BJ (cell line): ENCODE measurements around the gene KLHDC10. TPM values are rescaled to one million over a fixed set of nuclear protein-coding genes. Genes with fewer than 3 reads are reported as not detected.
A peak's percentile ranks its signal among the peaks of the same experiment; 100 is the strongest.

Experiments
- CTCF ChIA-PET: fragments of 350-600 bp; formaldehyde crosslinking; extraction: SDS; loops from one replicate; lab custom pipeline; 2021; ENCODE audit warnings: antibody characterized with exemption, inconsistent platforms; lab: Yijun Ruan, JAX
- POLR2A ChIA-PET: fragments of 300-600 bp; sonication (Branson Sonifier 250); formaldehyde crosslinking; extraction: SDS; loops from one replicate; lab custom pipeline; 2021; ENCODE audit warnings: antibody characterized with exemption; lab: Charles Lee
- DNase-seq: peaks from one replicate; pipeline ENCODE4 v3.0.0-alpha.2; 2011; ENCODE audit warnings: low read depth
- H3K27me3 ChIP-seq: 2 replicates; pipeline ENCODE4 v1.6.0; 2011; ENCODE audit warnings: low read length; ENCODE audit not compliant: control insufficient read depth, insufficient read depth
- H3K36me3 ChIP-seq: 2 replicates; pipeline ENCODE4 v1.5.1; 2011; ENCODE audit warnings: low read length; ENCODE audit not compliant: control insufficient read depth, insufficient read depth
- H3K4me3 ChIP-seq: 2 replicates; pipeline ENCODE4 v1.5.1; 2011; ENCODE audit warnings: low read depth, mild to moderate bottlenecking, control low read depth, low read length
- polyA minus RNA-seq: library from RNA; depleted of rRNA, polyadenylated mRNA; stranded (reverse); fragments of >200 nt; gene quantifications from 2 replicates; pipeline ENCODE4 v1.2.3, GENCODE V29; 2011; rRNA and poly(A)+ RNA removed
- polyA plus RNA-seq: library from polyadenylated mRNA; depleted of rRNA; stranded (reverse); fragments of >200 nt; gene quantifications from 2 replicates; pipeline ENCODE4 v1.2.3, GENCODE V29; 2011; rRNA removed
- TF ChIP-seq, protein P1 (sequence below): IDR thresholded peaks from 2 replicates; pipeline ENCODE4 v1.5.1; 2011; ENCODE audit warnings: low read depth, mild to moderate bottlenecking, control low read depth, inconsistent platforms, low read length, moderate library complexity; ENCODE audit not compliant: insufficient read depth

Gene KLHDC10, protein sequence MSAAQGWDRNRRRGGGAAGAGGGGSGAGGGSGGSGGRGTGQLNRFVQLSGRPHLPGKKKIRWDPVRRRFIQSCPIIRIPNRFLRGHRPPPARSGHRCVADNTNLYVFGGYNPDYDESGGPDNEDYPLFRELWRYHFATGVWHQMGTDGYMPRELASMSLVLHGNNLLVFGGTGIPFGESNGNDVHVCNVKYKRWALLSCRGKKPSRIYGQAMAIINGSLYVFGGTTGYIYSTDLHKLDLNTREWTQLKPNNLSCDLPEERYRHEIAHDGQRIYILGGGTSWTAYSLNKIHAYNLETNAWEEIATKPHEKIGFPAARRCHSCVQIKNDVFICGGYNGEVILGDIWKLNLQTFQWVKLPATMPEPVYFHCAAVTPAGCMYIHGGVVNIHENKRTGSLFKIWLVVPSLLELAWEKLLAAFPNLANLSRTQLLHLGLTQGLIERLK
- polyA plus RNA-seq: 15.9 and 23.4 TPM in 2 replicates
- polyA minus RNA-seq: 14.8 and 19.7 TPM in 2 replicates

- H3K27me3 ChIP-seq: no peaks in the 10 kb centered on the region
- ChIA-PET POLR2A (interaction anchor here (0.9 kb wide), 1 partner anchor 140 kb away, joined by 3 read pairs; no protein-coding TSS in a partner anchor), CTCF (interaction anchor here (0.6 to 4.9 kb wide), 6 partner anchors 9 to 688 kb away, joined by 3 to 35 read pairs (median 4); no protein-coding TSS in a partner anchor)
- DNase-seq: peak; percentile 93
- peak within 1 kb of the TSS; percentile 84 for H3K4me3 ChIP-seq
- H3K36me3 ChIP-seq: no peaks in the 10 kb centered on the region
- TF ChIP-seq, protein P1, sequence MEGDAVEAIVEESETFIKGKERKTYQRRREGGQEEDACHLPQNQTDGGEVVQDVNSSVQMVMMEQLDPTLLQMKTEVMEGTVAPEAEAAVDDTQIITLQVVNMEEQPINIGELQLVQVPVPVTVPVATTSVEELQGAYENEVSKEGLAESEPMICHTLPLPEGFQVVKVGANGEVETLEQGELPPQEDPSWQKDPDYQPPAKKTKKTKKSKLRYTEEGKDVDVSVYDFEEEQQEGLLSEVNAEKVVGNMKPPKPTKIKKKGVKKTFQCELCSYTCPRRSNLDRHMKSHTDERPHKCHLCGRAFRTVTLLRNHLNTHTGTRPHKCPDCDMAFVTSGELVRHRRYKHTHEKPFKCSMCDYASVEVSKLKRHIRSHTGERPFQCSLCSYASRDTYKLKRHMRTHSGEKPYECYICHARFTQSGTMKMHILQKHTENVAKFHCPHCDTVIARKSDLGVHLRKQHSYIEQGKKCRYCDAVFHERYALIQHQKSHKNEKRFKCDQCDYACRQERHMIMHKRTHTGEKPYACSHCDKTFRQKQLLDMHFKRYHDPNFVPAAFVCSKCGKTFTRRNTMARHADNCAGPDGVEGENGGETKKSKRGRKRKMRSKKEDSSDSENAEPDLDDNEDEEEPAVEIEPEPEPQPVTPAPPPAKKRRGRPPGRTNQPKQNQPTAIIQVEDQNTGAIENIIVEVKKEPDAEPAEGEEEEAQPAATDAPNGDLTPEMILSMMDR: no peak
These were observed at the start of gene KLHDC10 for GRCh38 chr7:130069978-130070860. Gene KLHDC10 (plus strand): TSS chr7:130070534. CDS start chr7:130070644, 110 bp downstream.

- CTCF ChIA-PET: interaction anchor here (0.7 kb wide), 1 partner anchor 9 kb away, joined by 3 read pairs; no protein-coding TSS in a partner anchor
- TF ChIP-seq, protein P1: no peak
- Histone ChIP-seq H3K36me3 (peaks cover 20% of the 10 kb centered on the region), H3K4me3 (no peak overlapping the region), H3K27me3 (no peaks in the 10 kb centered on the region)
- no peak for DNase-seq
- POLR2A ChIA-PET: no interaction called here
These were observed 49.1 kb upstream of the KLHDC10 start for GRCh38 chr7:130021105-130021834.

- ChIA-PET POLR2A (no interaction called here), CTCF (no interaction called here)
- H3K27me3 ChIP-seq: no peaks in the 10 kb centered on the region
- no peak for DNase-seq
- peaks cover 20% of the 10 kb centered on the region for H3K36me3 ChIP-seq
- TF ChIP-seq, protein P1: no peak
- no peak overlapping the region for H3K4me3 ChIP-seq
These were observed 48.2 kb upstream of the KLHDC10 start for GRCh38 chr7:130022115-130022514.

DNA sequence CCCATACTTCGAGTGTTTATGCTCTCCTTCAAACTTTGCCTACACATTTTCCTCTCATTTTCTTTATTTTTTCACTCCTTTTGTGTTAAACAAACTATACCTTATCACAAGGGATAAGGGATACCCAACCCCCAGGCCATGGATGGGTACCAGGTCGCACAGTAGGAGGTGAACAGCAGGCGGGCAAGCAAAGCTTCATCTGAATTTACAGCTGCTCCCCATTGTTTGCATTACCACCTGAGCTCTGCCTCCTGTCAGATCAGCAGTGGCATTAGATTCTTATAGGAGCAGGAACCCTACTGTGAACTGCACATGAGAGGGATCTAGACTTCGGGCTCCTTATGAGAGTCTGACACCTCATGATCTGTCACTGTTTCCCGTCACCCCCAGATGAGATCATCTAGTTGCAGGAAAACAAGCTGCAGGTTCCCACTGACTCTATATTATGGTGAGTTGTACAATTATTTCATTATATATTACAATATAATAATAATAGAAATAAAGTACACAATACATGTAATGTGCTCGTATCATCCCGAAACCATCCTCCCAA, 47.6 kb upstream of the KLHDC10 start:
- no peak overlapping the region for H3K4me3 ChIP-seq
- POLR2A ChIA-PET: no interaction called here
- no peaks in the 10 kb centered on the region for H3K27me3 ChIP-seq
- CTCF ChIA-PET: no interaction called here
- H3K36me3 ChIP-seq: peaks cover 20% of the 10 kb centered on the region
- TF ChIP-seq, protein P1: no peak
- DNase-seq: no peak
